Choroid plexus epithelial cell (primary cell): ENCODE results near the gene TLE2.
A peak's percentile ranks its signal among the peaks of the same experiment; 100 is the strongest.

ENCODE experiments used
- DNase-seq: peaks from one replicate; pipeline ENCODE4 v3.0.0-alpha.2; 2010; ENCODE audit warnings: low read depth
- H3K4me3 ChIP-seq: 2 replicates; pipeline ENCODE4 v1.5.1; 2011; ENCODE audit warnings: low read depth, mild to moderate bottlenecking, control low read depth, low read length, moderate library complexity
- TF ChIP-seq, protein P1 (sequence below): conservative IDR thresholded peaks from 2 replicates; pipeline ENCODE4 v1.5.1; 2011; ENCODE audit warnings: low read depth, mild to moderate bottlenecking, control low read depth, inconsistent platforms, low read length, moderate library complexity

TLE2 gene

DNA sequence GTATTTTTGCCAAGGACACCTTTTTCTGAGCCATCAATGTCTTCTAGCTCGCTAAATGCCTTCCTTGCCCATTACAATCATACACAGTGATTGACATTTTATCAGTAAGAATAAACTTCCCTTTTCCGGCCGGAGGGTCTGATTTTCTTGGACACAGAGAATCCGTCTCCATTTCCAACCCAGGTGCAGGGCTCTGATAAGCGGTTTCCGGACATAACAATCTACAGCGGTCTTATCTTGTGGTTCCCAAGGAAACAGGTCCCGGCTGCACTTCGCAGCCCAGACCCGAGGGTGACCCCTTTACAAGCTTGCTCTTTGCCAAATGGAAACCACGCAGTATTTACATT, 79.2 kb downstream of the TLE2 start:
- TF ChIP-seq, protein P1, sequence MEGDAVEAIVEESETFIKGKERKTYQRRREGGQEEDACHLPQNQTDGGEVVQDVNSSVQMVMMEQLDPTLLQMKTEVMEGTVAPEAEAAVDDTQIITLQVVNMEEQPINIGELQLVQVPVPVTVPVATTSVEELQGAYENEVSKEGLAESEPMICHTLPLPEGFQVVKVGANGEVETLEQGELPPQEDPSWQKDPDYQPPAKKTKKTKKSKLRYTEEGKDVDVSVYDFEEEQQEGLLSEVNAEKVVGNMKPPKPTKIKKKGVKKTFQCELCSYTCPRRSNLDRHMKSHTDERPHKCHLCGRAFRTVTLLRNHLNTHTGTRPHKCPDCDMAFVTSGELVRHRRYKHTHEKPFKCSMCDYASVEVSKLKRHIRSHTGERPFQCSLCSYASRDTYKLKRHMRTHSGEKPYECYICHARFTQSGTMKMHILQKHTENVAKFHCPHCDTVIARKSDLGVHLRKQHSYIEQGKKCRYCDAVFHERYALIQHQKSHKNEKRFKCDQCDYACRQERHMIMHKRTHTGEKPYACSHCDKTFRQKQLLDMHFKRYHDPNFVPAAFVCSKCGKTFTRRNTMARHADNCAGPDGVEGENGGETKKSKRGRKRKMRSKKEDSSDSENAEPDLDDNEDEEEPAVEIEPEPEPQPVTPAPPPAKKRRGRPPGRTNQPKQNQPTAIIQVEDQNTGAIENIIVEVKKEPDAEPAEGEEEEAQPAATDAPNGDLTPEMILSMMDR: no peak
- peak; percentile 53 for DNase-seq
- H3K4me3 ChIP-seq: peak overlapping the region; percentile 95
